Measurements from ENCODE around the gene USP34. TPM values are rescaled to one million over a fixed set of nuclear protein-coding genes. Genes with fewer than 3 reads are reported as not detected.
A peak's percentile ranks its signal among the peaks of the same experiment; 100 is the strongest.
"Not testable (repeated sequence)": the region's sequence is repeated elsewhere in the genome, so short reads cannot be mapped to it uniquely, and the experiment has no call there.

Gene USP34
- total and polyA plus RNA-seq, 4 donors: 25.2 to 146 (median 91.3) TPM

DNA sequence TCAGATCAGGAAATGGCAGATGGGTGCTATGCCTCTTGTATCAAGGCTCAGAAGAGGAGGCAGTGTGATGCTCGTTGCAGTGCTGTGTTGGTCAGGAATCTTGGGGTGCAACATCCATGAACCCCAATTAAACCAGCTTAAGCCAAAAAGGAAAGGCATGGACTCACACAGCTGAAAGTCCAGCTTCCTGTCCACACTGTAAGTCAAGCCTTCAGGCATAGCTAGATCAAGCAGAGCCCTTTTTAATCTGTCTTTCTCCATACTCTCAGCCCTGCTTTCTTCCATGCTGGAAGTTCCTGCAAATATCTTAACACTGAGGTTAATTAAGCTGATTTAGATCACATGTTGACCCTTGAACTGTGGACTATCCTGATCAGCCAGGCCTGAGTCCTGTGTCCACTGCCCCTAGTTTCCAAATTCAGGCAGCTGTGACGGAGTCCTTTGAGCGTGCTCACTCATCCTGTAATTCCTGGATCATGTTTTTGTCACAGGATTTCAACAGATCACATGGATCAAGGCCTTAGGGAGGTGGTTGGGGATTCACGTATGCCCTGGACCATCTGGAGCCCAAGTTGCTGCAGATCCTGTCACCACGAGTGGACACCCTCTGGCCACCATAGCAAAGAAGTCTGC, 313.4 kb downstream of the USP34 start:
- DNase-seq: no peak

DNA sequence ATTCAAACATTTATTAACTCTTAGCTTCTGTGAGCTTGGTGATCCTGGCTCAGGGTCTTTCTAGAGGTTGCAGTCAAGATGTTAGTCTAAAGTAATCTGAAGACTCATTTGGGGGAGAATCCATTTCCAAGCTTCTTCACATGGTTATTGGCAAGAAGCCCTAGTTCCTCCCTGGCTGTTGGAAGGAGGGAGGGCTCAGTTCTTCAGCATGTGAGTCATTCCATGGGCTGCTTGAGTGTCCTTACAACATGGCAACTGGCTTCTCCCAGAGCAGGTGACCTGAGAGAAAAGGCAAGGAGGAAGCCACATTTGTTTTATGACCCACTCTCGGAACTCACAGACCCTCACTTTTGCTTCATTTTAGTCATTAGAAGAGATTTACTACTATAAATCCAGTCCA, 319.5 kb downstream of the USP34 start:
- DNase-seq (no peak), ATAC-seq (ENCODE audit: low FRiP score) (no peak)
- Histone ChIP-seq H3K27ac (ENCODE audit: low read depth in 1 of 2, low read length in 2 of 2) (no peak overlapping the region), H3K36me3 (ENCODE audit: control insufficient read depth in 1 of 2, insufficient read depth in 2 of 2, low read length in 1 of 2) (no peaks in the 10 kb centered on the region), H3K27me3 (ENCODE audit: control insufficient read depth in 1 of 2, insufficient read depth in 2 of 2, low read length in 1 of 2) (no peaks in the 10 kb centered on the region), H3K4me3 (ENCODE audit: low read length in 2 of 2) (no peak overlapping the region), H3K4me1 (ENCODE audit: control insufficient read depth in 1 of 2, insufficient read depth in 2 of 2, low read length in 2 of 2) (no peaks in the 10 kb centered on the region), H3K9me3 (ENCODE audit: control insufficient read depth, low read length) (peaks cover 2% of the 10 kb centered on the region)
- intact Hi-C loops (cut with DNase I): no loop called here
- WGBS, 2 donors: 98 to 100% methylated on average over 1 of the region's 1 CpG

More for the DNA sequence above, 313.4 kb downstream of the USP34 start:
- no peaks in the 10 kb centered on the region for H3K4me1 ChIP-seq (ENCODE audit: control insufficient read depth in 1 of 2, insufficient read depth in 2 of 2, low read length in 2 of 2)
- H3K27me3 ChIP-seq (ENCODE audit: control insufficient read depth in 1 of 2, insufficient read depth in 2 of 2, low read length in 1 of 2): no peaks in the 10 kb centered on the region
- intact Hi-C loops (cut with DNase I): no loop called here
- H3K36me3 ChIP-seq (ENCODE audit: control insufficient read depth in 1 of 2, insufficient read depth in 2 of 2, low read length in 1 of 2): peaks cover 0 to 1% of the 10 kb centered on the region in 2 donors
- no peak for ATAC-seq (ENCODE audit: low FRiP score)
- WGBS, 2 donors: 94 to 98% methylated on average over 5 of the region's 5 CpGs
- no peak overlapping the region for H3K27ac ChIP-seq (ENCODE audit: low read depth in 1 of 2, low read length in 2 of 2)
- no peaks in the 10 kb centered on the region for H3K9me3 ChIP-seq (ENCODE audit: control insufficient read depth, low read length)
- H3K4me3 ChIP-seq (ENCODE audit: low read length in 2 of 2): no peak overlapping the region

DNA sequence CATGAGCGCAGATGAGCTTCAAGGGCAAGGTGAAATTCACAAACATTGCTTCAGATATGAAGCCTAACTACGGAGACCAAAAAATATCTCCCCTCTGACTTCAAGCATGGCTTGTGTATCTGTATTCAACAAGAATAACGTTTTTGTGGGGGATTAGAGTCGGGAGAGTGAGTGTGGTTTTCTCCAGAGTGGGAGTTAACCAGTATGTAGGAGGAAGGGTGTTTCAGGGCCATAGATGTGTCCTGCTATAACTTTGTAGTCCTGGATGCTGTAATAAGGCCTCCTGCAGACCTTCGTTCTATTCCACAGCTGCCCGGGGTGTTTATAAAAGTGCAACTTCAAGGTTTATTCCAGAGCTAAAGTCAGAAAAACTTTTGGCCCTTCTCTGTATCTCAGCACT, 321.8 kb downstream of the USP34 start:
- WGBS, 2 donors: 82 to 83% methylated on average over 6 of the region's 6 CpGs
- Histone ChIP-seq H3K4me3 (ENCODE audit: low read length in 2 of 2) (no peak overlapping the region), H3K36me3 (ENCODE audit: control insufficient read depth in 1 of 2, insufficient read depth in 2 of 2, low read length in 1 of 2) (no peaks in the 10 kb centered on the region), H3K27me3 (ENCODE audit: control insufficient read depth in 1 of 2, insufficient read depth in 2 of 2, low read length in 1 of 2) (no peaks in the 10 kb centered on the region), H3K4me1 (ENCODE audit: control insufficient read depth in 1 of 2, insufficient read depth in 2 of 2, low read length in 2 of 2) (no peaks in the 10 kb centered on the region), H3K9me3 (ENCODE audit: control insufficient read depth, low read length) (peaks cover 2% of the 10 kb centered on the region), H3K27ac (ENCODE audit: low read depth in 1 of 2, low read length in 2 of 2) (no peak overlapping the region)
- intact Hi-C loops (cut with DNase I): no loop called here
- ATAC-seq (ENCODE audit: low FRiP score) (no peak), DNase-seq (no peak)

DNA sequence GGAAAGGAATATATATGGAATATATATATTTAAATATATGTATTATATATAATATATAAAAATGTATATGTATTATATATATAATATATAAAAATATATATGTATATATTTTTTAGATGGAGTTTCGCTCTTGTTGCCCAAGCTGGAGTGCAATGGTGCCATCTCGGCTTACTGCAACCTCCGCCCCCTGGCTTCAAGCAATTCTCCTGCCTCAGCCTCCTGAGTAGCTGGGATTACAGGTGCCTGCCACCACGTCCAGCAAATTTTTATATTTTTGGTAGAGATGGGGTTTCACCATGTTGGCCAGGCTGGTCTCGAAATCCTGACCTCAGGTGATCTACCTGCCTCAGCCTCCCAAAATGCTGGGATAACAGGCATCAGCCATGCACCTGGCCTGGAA, 322.8 kb downstream of the USP34 start:
- DNase-seq: peak in 1 of 2 donors; percentile 24
- intact Hi-C loops (cut with DNase I); H3K9me3 ChIP-seq (ENCODE audit: control insufficient read depth, low read length); H3K27ac ChIP-seq (ENCODE audit: low read depth in 1 of 2, low read length in 2 of 2); H3K4me1 ChIP-seq (ENCODE audit: control insufficient read depth in 1 of 2, insufficient read depth in 2 of 2, low read length in 2 of 2); ATAC-seq (ENCODE audit: low FRiP score); H3K36me3 ChIP-seq (ENCODE audit: control insufficient read depth in 1 of 2, insufficient read depth in 2 of 2, low read length in 1 of 2); H3K4me3 ChIP-seq (ENCODE audit: low read length in 2 of 2); H3K27me3 ChIP-seq (ENCODE audit: control insufficient read depth in 1 of 2, insufficient read depth in 2 of 2, low read length in 1 of 2): not testable (repeated sequence)
- WGBS, 2 donors: 97% methylated on average over 5 of the region's 5 CpGs

DNA sequence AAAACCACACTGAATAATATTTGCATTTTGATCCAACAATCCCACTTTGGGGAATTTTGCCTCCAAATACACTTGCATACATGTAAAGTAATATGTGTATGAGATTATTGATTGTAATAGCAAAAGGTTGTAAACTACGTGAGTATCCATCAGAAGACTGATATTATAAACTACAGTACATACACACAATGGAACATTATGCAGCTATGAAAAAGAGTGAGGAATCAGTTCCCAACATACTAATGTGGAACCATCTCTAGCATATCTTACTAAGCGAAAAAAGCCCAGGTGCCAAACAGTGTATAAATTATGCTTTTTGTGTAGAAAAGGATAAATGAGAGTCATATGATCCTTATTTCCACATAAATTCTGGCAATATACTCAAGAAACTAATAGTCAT, 324.9 kb downstream of the USP34 start:
- Histone ChIP-seq H3K4me1 (ENCODE audit: control insufficient read depth in 1 of 2, insufficient read depth in 2 of 2, low read length in 2 of 2) (no peaks in the 10 kb centered on the region), H3K27ac (ENCODE audit: low read depth in 1 of 2, low read length in 2 of 2) (no peak overlapping the region), H3K27me3 (ENCODE audit: control insufficient read depth in 1 of 2, insufficient read depth in 2 of 2, low read length in 1 of 2) (no peaks in the 10 kb centered on the region), H3K36me3 (ENCODE audit: control insufficient read depth in 1 of 2, insufficient read depth in 2 of 2, low read length in 1 of 2) (no peaks in the 10 kb centered on the region), H3K4me3 (ENCODE audit: low read length in 2 of 2) (no peak overlapping the region), H3K9me3 (ENCODE audit: control insufficient read depth, low read length) (no peaks in the 10 kb centered on the region)
- ATAC-seq (ENCODE audit: low FRiP score) (no peak), DNase-seq (no peak)
- intact Hi-C loops (cut with DNase I): loop anchor here in 1 of 2 donors (2.0 kb wide), 1 partner anchor 31 kb away; no protein-coding TSS in a partner anchor
- 98 to 100% methylated on average over 2 of the region's 2 CpGs for WGBS, 2 donors

DNA sequence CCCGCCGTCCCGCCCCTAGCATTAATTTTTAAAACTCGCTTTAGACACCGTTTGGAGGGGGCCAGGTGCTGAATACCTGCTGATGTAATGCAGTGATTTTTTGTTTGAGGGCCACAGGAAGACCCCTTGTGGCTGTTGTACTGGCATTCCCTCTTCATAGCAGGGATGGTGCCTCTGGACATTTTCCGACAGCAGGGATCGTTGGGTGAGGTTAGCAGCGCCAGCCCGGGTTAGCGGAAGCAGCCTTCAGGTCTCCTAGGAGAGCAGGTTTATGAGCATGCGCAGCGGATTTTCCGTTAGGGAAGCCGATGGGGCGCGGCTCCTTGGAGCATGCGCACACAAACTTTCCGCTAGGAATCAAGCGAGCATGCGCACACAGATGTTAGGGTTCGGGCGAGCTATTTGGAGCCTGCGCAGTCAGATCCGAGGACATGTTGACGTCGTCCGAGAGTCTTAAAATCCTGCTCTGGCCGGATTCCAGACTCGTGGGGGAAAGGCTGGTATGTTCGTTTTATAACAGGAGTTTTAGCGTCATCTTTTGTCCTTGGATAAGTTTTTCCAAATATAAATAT, 326.1 kb downstream of the USP34 start:
- Histone ChIP-seq H3K27ac (ENCODE audit: low read depth in 1 of 2, low read length in 2 of 2) (peak overlapping the region in 1 of 2 donors; percentile 67), H3K4me3 (ENCODE audit: low read length in 2 of 2) (peak overlapping the region; percentile 52 to 83), H3K4me1 (ENCODE audit: control insufficient read depth in 1 of 2, insufficient read depth in 2 of 2, low read length in 2 of 2) (no peaks in the 10 kb centered on the region), H3K9me3 (ENCODE audit: control insufficient read depth, low read length) (no peaks in the 10 kb centered on the region), H3K36me3 (ENCODE audit: control insufficient read depth in 1 of 2, insufficient read depth in 2 of 2, low read length in 1 of 2) (no peaks in the 10 kb centered on the region), H3K27me3 (ENCODE audit: control insufficient read depth in 1 of 2, insufficient read depth in 2 of 2, low read length in 1 of 2) (no peaks in the 10 kb centered on the region)
- whole genome bisulfite sequencing, 2 donors: 3 to 5% methylated on average over 31 of the region's 31 CpGs
- intact Hi-C loops (cut with DNase I): loop anchor here in 1 of 2 donors (5.0 kb wide), 1 partner anchor 33 kb away; no protein-coding TSS in a partner anchor
- DNase-seq: peak; percentile 97 to 98
- peak; percentile 97 for ATAC-seq (ENCODE audit: low FRiP score)

DNA sequence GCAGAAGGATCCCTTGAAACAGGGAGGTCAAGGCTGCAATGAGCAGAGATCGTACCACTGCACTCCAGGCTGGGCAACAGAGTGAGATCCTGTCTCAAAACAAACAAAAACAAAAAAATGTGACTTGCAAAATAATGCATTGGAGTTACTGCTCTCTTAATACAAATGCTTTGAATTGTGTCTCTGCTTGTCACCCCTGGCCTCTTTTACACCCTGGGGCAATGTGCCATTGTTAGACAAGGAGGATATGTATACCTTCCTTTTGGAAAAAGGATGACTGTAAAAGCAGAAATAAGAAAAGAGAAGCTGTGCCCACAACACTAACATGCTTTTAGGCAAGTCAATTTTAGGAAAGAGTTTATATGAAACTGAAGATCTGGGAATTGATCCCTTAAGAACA, 329.7 kb downstream of the USP34 start:
- WGBS, 2 donors: 86 to 88% methylated on average over 1 of the region's 1 CpG
- Histone ChIP-seq H3K9me3 (ENCODE audit: control insufficient read depth, low read length) (no peaks in the 10 kb centered on the region), H3K36me3 (ENCODE audit: control insufficient read depth in 1 of 2, insufficient read depth in 2 of 2, low read length in 1 of 2) (no peaks in the 10 kb centered on the region), H3K27ac (ENCODE audit: low read depth in 1 of 2, low read length in 2 of 2) (no peak overlapping the region), H3K27me3 (ENCODE audit: control insufficient read depth in 1 of 2, insufficient read depth in 2 of 2, low read length in 1 of 2) (no peaks in the 10 kb centered on the region), H3K4me1 (ENCODE audit: control insufficient read depth in 1 of 2, insufficient read depth in 2 of 2, low read length in 2 of 2) (no peaks in the 10 kb centered on the region), H3K4me3 (ENCODE audit: low read length in 2 of 2) (no peak overlapping the region)
- intact Hi-C loops (cut with DNase I): loop anchor here in 1 of 2 donors (5.0 kb wide), 1 partner anchor 36 kb away; no protein-coding TSS in a partner anchor
- no peak for ATAC-seq (ENCODE audit: low FRiP score)
- DNase-seq: peak in 1 of 2 donors; percentile 21

DNA sequence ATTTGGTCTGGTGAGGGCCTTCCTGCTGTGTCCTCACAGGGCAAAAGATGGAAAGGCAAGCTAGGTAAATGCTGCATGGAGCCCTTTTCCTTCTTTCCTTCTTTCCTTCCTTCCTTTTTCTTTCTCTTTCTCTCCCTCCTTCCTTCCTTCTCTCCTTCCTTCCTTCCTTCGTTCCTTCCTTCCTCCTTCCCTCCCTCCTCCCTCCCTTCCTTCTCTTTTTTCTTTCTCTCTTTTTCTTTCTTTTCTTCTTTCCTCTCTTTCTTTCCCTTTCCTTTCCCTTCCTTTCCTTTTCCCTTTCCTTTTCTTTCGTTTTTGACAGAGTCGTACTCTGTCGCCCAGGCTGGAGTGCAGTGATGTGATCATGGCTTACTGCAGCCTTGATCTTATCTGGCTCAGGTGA, 332.0 kb downstream of the USP34 start:
- intact Hi-C loops (cut with DNase I): no loop called here
- no peak for DNase-seq
- Histone ChIP-seq H3K27ac (ENCODE audit: low read depth in 1 of 2, low read length in 2 of 2) (no peak overlapping the region), H3K9me3 (ENCODE audit: control insufficient read depth, low read length) (no peaks in the 10 kb centered on the region), H3K27me3 (ENCODE audit: control insufficient read depth in 1 of 2, insufficient read depth in 2 of 2, low read length in 1 of 2) (no peaks in the 10 kb centered on the region), H3K4me3 (ENCODE audit: low read length in 2 of 2) (no peak overlapping the region), H3K4me1 (ENCODE audit: control insufficient read depth in 1 of 2, insufficient read depth in 2 of 2, low read length in 2 of 2) (no peaks in the 10 kb centered on the region), H3K36me3 (ENCODE audit: control insufficient read depth in 1 of 2, insufficient read depth in 2 of 2, low read length in 1 of 2) (no peaks in the 10 kb centered on the region)
- no peak for ATAC-seq (ENCODE audit: low FRiP score)
- WGBS, 2 donors: 85 to 90% methylated on average over 4 of the region's 4 CpGs
